GM12872 (cell line): ENCODE data around the gene ZNF280A.

Experiments used
- TF ChIP-seq, protein P1 (sequence below): IDR thresholded peaks from 3 replicates; pipeline ENCODE4 v1.5.1; 2011; ENCODE audit warnings: low read depth, mild to moderate bottlenecking, low read length, moderate library complexity; ENCODE audit not compliant: insufficient read depth

ZNF280A gene

DNA sequence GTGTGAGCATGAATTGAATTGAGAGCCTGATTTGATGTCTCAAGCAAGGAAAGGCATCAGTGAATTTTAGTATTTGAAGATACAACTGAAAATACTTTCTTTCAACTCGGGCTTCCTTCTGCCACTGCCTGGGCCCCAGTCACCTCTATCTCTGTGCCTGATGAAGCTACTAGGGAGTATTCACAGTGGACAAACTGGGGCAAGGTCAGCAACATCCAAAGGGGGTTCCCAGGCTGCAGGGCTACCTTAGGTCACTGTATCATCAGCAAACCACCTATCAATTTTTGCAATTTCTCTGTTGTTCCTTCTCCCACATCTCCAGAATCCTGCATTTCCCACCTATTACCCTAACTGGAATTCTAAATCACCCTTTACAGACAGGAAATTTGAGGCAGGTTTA, 28.8 kb upstream of the ZNF280A start:
- TF ChIP-seq, protein P1, sequence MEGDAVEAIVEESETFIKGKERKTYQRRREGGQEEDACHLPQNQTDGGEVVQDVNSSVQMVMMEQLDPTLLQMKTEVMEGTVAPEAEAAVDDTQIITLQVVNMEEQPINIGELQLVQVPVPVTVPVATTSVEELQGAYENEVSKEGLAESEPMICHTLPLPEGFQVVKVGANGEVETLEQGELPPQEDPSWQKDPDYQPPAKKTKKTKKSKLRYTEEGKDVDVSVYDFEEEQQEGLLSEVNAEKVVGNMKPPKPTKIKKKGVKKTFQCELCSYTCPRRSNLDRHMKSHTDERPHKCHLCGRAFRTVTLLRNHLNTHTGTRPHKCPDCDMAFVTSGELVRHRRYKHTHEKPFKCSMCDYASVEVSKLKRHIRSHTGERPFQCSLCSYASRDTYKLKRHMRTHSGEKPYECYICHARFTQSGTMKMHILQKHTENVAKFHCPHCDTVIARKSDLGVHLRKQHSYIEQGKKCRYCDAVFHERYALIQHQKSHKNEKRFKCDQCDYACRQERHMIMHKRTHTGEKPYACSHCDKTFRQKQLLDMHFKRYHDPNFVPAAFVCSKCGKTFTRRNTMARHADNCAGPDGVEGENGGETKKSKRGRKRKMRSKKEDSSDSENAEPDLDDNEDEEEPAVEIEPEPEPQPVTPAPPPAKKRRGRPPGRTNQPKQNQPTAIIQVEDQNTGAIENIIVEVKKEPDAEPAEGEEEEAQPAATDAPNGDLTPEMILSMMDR: no peak

- TF ChIP-seq, protein P1: no peak
Observed at GRCh38 chr22:22548317-22548716, 28.2 kb upstream of the ZNF280A start.

- TF ChIP-seq, protein P1: no peak
Observed at GRCh38 chr22:22547692-22548300, 27.7 kb upstream of the ZNF280A start.

GRCh38 chr22:22547226-22547625, 27.2 kb upstream of the ZNF280A start:
- TF ChIP-seq, protein P1: no peak

DNA sequence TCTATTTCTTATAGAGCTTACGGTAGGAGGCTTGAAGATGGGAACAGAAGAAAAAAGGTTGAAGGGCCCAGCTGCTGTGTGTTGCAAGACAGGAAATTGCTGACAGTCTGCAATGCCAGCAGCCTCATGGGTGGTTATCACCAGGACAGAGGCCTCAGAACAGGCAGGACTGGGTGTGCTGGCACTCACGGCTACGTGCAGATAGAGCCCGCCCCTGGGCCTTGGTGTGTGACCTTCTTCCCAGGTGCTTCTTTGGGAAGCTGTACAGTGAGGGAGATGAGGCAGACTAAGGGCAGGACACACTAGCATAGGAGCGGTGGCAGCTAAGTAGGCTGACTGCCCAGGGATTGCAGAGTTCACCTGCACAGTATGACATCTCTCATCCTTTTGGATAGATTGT, 26.4 kb upstream of the ZNF280A start:
- TF ChIP-seq, protein P1: no peak

DNA sequence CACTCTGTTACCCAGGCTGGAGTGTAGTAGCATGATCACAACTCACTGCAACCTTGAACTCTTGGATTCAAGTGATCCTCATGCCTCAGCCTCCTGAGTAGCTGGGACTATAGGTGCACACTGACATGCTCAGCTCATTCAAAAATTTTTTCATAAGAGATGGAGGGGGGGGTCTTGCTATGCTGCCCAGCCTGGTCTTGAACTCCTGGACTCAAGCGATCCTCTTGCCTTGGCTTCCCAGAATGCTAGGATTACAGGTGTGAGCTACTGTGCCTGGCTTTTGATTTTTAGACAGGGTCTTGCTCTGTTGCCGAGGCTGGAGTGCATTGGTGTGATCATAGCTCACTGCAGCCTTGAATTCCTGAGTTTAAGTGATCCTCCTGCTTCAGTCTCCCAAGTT, 25.0 kb upstream of the ZNF280A start:
- TF ChIP-seq, protein P1: no peak

DNA sequence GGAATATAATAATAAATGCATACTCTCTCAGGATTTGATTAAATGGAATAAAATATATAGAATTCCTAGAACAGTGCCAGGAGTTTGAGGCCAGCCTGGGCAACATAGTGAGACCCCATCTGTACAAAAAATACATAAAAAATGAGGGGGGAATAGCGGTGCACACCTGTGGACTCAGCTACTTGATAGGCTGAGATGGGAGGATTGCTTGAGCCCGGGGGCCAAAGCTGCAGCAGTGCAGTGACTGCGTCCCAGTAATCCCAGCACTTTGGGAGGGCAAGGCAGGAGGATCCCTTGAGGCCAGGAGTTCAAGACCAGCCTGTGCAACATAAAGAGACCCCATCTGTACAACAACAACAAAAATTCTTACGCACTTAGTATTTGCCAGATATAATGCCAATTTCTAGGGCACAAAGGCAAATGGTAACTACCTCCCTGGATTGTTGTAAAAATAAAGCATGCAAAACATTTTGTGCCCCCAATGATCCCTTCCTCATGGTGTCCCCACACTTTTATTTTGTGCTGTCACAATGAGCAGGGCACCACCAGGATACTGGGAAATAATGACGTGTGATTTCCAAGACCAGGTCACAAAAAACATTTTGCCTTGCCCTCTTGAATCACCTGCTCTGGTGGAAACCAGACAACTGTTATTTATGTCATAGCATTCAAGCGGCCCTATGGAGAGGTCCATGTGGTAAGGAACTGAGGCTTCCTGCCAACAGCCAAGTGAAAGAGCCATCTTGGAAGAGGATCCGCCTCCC, 18.3 kb upstream of the ZNF280A start:
- TF ChIP-seq, protein P1: no peak
